HEK293 (cell line): ENCODE measurements around the gene ENAH.
A peak's percentile ranks its signal among the peaks of the same experiment; 100 is the strongest.

ENCODE experiments used
- ELK4 ChIP-seq: IDR thresholded peaks from 2 replicates; pipeline ENCODE4 v1.6.1; 2011; ENCODE audit warnings: mild to moderate bottlenecking, low read depth, low read length, borderline replicate concordance
- GLIS2 ChIP-seq: fragments of 450-650 bp; formaldehyde crosslinking; IDR thresholded peaks from 2 replicates; pipeline ENCODE4 v1.5.1; 2016; ENCODE audit warnings: missing biosample characterization, missing genetic modification characterization
- HIC1 ChIP-seq: fragments of 450-650 bp; formaldehyde crosslinking; IDR thresholded peaks from 2 replicates; pipeline ENCODE4 v1.5.1; 2016; ENCODE audit warnings: missing biosample characterization, missing genetic modification characterization
- INSM2 ChIP-seq: fragments of 450-650 bp; formaldehyde crosslinking; IDR thresholded peaks from 2 replicates; pipeline ENCODE4 v1.5.1; 2016; ENCODE audit warnings: missing biosample characterization, missing genetic modification characterization
- KLF17 ChIP-seq: fragments of 450-650 bp; formaldehyde crosslinking; IDR thresholded peaks from 2 replicates; pipeline ENCODE4 v1.5.1; 2016; ENCODE audit warnings: missing biosample characterization, missing genetic modification characterization
- MZF1 ChIP-seq: fragments of 450-650 bp; formaldehyde crosslinking; IDR thresholded peaks from 2 replicates; pipeline ENCODE4 v1.5.1; 2017; ENCODE audit warnings: missing biosample characterization, missing genetic modification characterization, borderline replicate concordance
- PRDM1 ChIP-seq: fragments of 450-650 bp; formaldehyde crosslinking; IDR thresholded peaks from 2 replicates; pipeline ENCODE4; 2016; ENCODE audit warnings: missing biosample characterization, missing genetic modification characterization
- PRDM6 ChIP-seq: fragments of 450-650 bp; formaldehyde crosslinking; IDR thresholded peaks from 2 replicates; pipeline ENCODE4 v1.5.1; 2017; ENCODE audit warnings: missing biosample characterization, missing genetic modification characterization
- TCF7L2 ChIP-seq: IDR thresholded peaks from 2 replicates; pipeline ENCODE4 v1.6.1; 2011; ENCODE audit warnings: low read depth, mild to moderate bottlenecking, inconsistent platforms, low read length, moderate library complexity, borderline replicate concordance
- ZFP41 ChIP-seq: fragments of 450-650 bp; formaldehyde crosslinking; IDR thresholded peaks from 2 replicates; pipeline ENCODE4 v1.5.1; 2016; ENCODE audit warnings: missing biosample characterization, missing genetic modification characterization, borderline replicate concordance
- ZNF114 ChIP-seq: fragments of 450-650 bp; formaldehyde crosslinking; IDR thresholded peaks from 2 replicates; pipeline ENCODE4 v1.5.0; 2017; ENCODE audit warnings: missing biosample characterization, missing genetic modification characterization
- ZNF138 ChIP-seq: fragments of 450-650 bp; formaldehyde crosslinking; IDR thresholded peaks from 2 replicates; pipeline ENCODE4 v1.5.1; 2016; ENCODE audit warnings: missing biosample characterization, missing genetic modification characterization, borderline replicate concordance
- ZNF18 ChIP-seq: fragments of 450-650 bp; formaldehyde crosslinking; IDR thresholded peaks from 2 replicates; pipeline ENCODE4 v1.5.1; 2016; ENCODE audit warnings: missing biosample characterization, missing genetic modification characterization
- ZNF19 ChIP-seq: fragments of 450-650 bp; formaldehyde crosslinking; IDR thresholded peaks from 2 replicates; pipeline ENCODE4; 2016; ENCODE audit warnings: missing biosample characterization, missing genetic modification characterization, low read depth
- ZNF239 ChIP-seq: fragments of 450-650 bp; formaldehyde crosslinking; IDR thresholded peaks from 2 replicates; pipeline ENCODE4 v1.5.1; 2016; ENCODE audit warnings: missing biosample characterization, missing genetic modification characterization
- ZNF24 ChIP-seq: fragments of 450-650 bp; formaldehyde crosslinking; IDR thresholded peaks from 2 replicates; pipeline ENCODE4 v1.5.1; 2016; ENCODE audit warnings: missing biosample characterization, missing genetic modification characterization
- ZNF366 ChIP-seq: fragments of 450-650 bp; formaldehyde crosslinking; conservative IDR thresholded peaks from 2 replicates; pipeline ENCODE4 v1.5.1; 2016; ENCODE audit warnings: missing biosample characterization, missing genetic modification characterization
- ZNF391 ChIP-seq: fragments of 450-650 bp; formaldehyde crosslinking; IDR thresholded peaks from 2 replicates; pipeline ENCODE4 v1.5.1; 2016; ENCODE audit warnings: low read depth, missing biosample characterization, missing genetic modification characterization, borderline replicate concordance
- ZNF473 ChIP-seq: fragments of 450-650 bp; formaldehyde crosslinking; IDR thresholded peaks from 2 replicates; pipeline ENCODE4 v1.5.1; 2017; ENCODE audit warnings: missing biosample characterization, missing genetic modification characterization
- ZNF621 ChIP-seq: fragments of 450-650 bp; formaldehyde crosslinking; IDR thresholded peaks from 2 replicates; pipeline ENCODE4 v1.5.1; 2017; ENCODE audit warnings: missing biosample characterization, missing genetic modification characterization
- ZNF654 ChIP-seq: fragments of 450-650 bp; formaldehyde crosslinking; IDR thresholded peaks from 2 replicates; pipeline ENCODE4 v1.5.1; 2016; ENCODE audit warnings: low read depth, missing biosample characterization, missing genetic modification characterization
- ZNF670 ChIP-seq: fragments of 450-650 bp; formaldehyde crosslinking; IDR thresholded peaks from 2 replicates; pipeline ENCODE4 v1.5.1; 2016; ENCODE audit warnings: missing biosample characterization, missing genetic modification characterization, low read depth
- ZNF692 ChIP-seq: fragments of 450-650 bp; formaldehyde crosslinking; IDR thresholded peaks from 2 replicates; pipeline ENCODE4 v1.5.1; 2016; ENCODE audit warnings: missing biosample characterization, missing genetic modification characterization

ENAH gene

GRCh38 chr1:225627304-225627947, 25.5 kb downstream of the ENAH start (continued):
- TF ChIP-seq ZNF692 (tag by site-specific recombination) (0 out of 2 replicates have a peak, but pooled peaks have one; percentile 13), PRDM6 (tag by site-specific recombination) (no peak), ZNF473 (tag by site-specific recombination) (no peak), MZF1 (tag by site-specific recombination) (no peak), INSM2 (tag by site-specific recombination) (no peak), ZNF391 (no peak), ZNF621 (no peak), ZNF114 (tag by site-specific recombination) (no peak), ZNF654 (no peak), ZNF239 (tag by site-specific recombination) (no peak), ZNF670 (no peak), ZNF138 (tag by site-specific recombination) (no peak), ZNF24 (tag by site-specific recombination) (no peak), GLIS2 (no peak), KLF17 (tag by site-specific recombination) (no peak), TCF7L2 (no peak), ZNF18 (tag by site-specific recombination) (no peak), ZNF19 (tag by site-specific recombination) (no peak), HIC1 (tag by site-specific recombination) (no peak), ZNF366 (tag by site-specific recombination) (peak; percentile 54; the same call in 1 of the 2 replicates), PRDM1 (tag by site-specific recombination) (peak; percentile 56; the same call in 1 of the 2 replicates), ZFP41 (no peak), ELK4 (no peak)
